Endothelial cell of umbilical vein (primary cell): Measurements from ENCODE around the gene CNPY1.

Experiments
- CTCF ChIP-seq, 2 donors: IDR thresholded peaks; 1 replicate in 1 of 2; 2 replicates in 1 of 2; pipeline ENCODE4 v1.5.1; 2011; ENCODE audit warnings: low read length in 2 of 2, mild to moderate bottlenecking in 2 of 2, moderate library complexity in 2 of 2, control low read depth in 1 of 2, inconsistent platforms in 1 of 2, low read depth in 1 of 2; ENCODE audit not compliant: insufficient read depth in 1 of 2; ENCODE audit errors: extremely low read depth in 1 of 2
- EZH2 ChIP-seq: IDR thresholded peaks from 2 replicates; pipeline ENCODE4 v1.6.1; 2012; ENCODE audit warnings: borderline replicate concordance, low read depth, mild to moderate bottlenecking, moderate library complexity, low read length, inconsistent platforms; ENCODE audit not compliant: severe bottlenecking
- JUN ChIP-seq: IDR thresholded peaks from 2 replicates; pipeline ENCODE4 v1.6.1; 2011; ENCODE audit warnings: borderline replicate concordance, low read depth; ENCODE audit not compliant: insufficient read length, insufficient read depth
- POLR2A ChIP-seq: IDR thresholded peaks from 2 replicates; pipeline ENCODE4 v1.6.1; 2012; ENCODE audit warnings: low read depth, mild to moderate bottlenecking, control low read depth, low read length
- POLR2AphosphoS5 ChIP-seq: IDR thresholded peaks from 2 replicates; pipeline ENCODE4 v1.6.1; 2012; ENCODE audit warnings: low read depth, mild to moderate bottlenecking, control low read depth, low read length, moderate library complexity; ENCODE audit not compliant: insufficient read depth
- TF ChIP-seq, protein P1 (sequence below): IDR thresholded peaks from 2 replicates; pipeline ENCODE4 v1.6.1; 2011; ENCODE audit not compliant: insufficient read depth, insufficient read length

DNA sequence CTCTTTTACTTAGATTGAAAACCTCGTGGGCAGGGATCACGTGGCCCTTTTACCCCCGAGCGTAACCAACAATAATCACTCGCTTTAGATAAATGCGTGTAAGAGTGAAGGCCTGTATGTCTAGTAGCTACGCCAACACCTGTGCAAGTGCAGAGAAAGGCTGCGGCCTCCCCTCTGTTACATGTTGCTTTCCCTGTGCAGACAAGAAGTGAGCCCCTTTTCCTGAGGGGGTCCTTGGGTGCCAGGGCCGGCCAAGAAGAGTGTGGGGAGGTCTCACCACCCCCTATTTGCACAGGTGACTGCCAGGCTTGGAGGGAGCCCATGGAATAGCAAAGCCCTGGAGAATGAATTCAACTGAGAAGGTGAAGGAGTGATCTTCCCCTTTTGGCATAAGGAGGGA lies 35.6 kb upstream of the CNPY1 start:
- TF ChIP-seq POLR2A: no peak
- TF ChIP-seq POLR2AphosphoS5: no peak
- TF ChIP-seq CTCF (IDR thresholded peaks at IDR 0.05; ENCODE audit: extremely low read depth in 1 of 2, insufficient read depth in 1 of 2, low read depth in 1 of 2, low read length in 2 of 2): no peak
- no peak for TF ChIP-seq EZH2
- TF ChIP-seq JUN: no peak
- TF ChIP-seq, protein P1, sequence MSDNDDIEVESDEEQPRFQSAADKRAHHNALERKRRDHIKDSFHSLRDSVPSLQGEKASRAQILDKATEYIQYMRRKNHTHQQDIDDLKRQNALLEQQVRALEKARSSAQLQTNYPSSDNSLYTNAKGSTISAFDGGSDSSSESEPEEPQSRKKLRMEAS: no peak
